Muscle of leg (tissue), 11 donors: ENCODE data around the gene ARMC10. TPM values are rescaled to one million over a fixed set of nuclear protein-coding genes. Genes with fewer than 3 reads are reported as not detected.
A peak's percentile ranks its signal among the peaks of the same experiment; 100 is the strongest.
"Not testable (repeated sequence)": the region's sequence is repeated elsewhere in the genome, so short reads cannot be mapped to it uniquely, and the experiment has no call there.

Experiments
- DNase-seq: peaks from one replicate; pipeline ENCODE4 v3.0.0; 2013
- H3K27ac ChIP-seq: one replicate; pipeline ENCODE4 v1.5.1; 2013; ENCODE audit warnings: mild to moderate bottlenecking, low read length, control low read depth
- H3K27me3 ChIP-seq: one replicate; pipeline ENCODE4 v1.6.1; 2013; ENCODE audit warnings: low read length; ENCODE audit not compliant: control insufficient read depth, insufficient read depth
- H3K36me3 ChIP-seq: one replicate; pipeline ENCODE4 v1.6.1; 2013; ENCODE audit warnings: low read length; ENCODE audit not compliant: control insufficient read depth, insufficient read depth
- H3K4me1 ChIP-seq: one replicate; pipeline ENCODE4 v1.6.1; 2013; ENCODE audit warnings: low read length; ENCODE audit not compliant: control insufficient read depth, insufficient read depth
- H3K4me3 ChIP-seq: one replicate; pipeline ENCODE4 v1.5.1; 2013; ENCODE audit warnings: low read length, control low read depth
- H3K9me3 ChIP-seq: replicated peaks from 2 replicates; pipeline ENCODE4 v1.6.1; 2013; ENCODE audit warnings: low read depth, low read length; ENCODE audit not compliant: control insufficient read depth
- WGBS: methylation state at CpG from one replicate; pipeline ENCODE4 v1.1.5; 2013; ENCODE audit warnings: missing lambda C conversion rate; ENCODE audit not compliant: insufficient coverage; 5-methylcytosine and 5-hydroxymethylcytosine counted together
- polyA plus RNA-seq, 8 donors: library from polyadenylated mRNA; unstranded; fragments of 120-200 nt; gene quantifications; one replicate each; pipeline versions ENCODE4 v1.2.1 to v1.2.3, GENCODE V29; 2013; ENCODE audit warnings: inconsistent platforms in 1 of 8, low replicate concordance in 1 of 8; ENCODE audit not compliant: insufficient read length in 8 of 8, insufficient read depth in 1 of 8
- total RNA-seq: library from RNA; stranded (reverse); fragments of 120-200 nt; gene quantifications from one replicate; pipeline ENCODE4 v1.2.4, GENCODE V29; 2013

ARMC10 gene
- total and polyA plus RNA-seq, 9 donors, result 18.1 to 29.9 (median 21.3) TPM

- Histone ChIP-seq H3K9me3 (no peaks in the 10 kb centered on the region), H3K4me1 (no peaks in the 10 kb centered on the region), H3K4me3 (no peak overlapping the region), H3K27me3 (no peaks in the 10 kb centered on the region), H3K36me3 (peaks cover 5% of the 10 kb centered on the region), H3K27ac (no peak overlapping the region)
- no peak for DNase-seq
- 76% methylated on average over 5 of the region's 9 CpGs for WGBS
Measured at GRCh38 chr7:103132995-103133688, 58.2 kb downstream of the ARMC10 start.

GRCh38 chr7:103134836-103135554 is 60.1 kb downstream of the ARMC10 start:
- no peaks in the 10 kb centered on the region for H3K9me3 ChIP-seq
- no peak overlapping the region for H3K27ac ChIP-seq
- no peak overlapping the region for H3K4me3 ChIP-seq
- H3K36me3 ChIP-seq, result no peaks in the 10 kb centered on the region
- no CpG with 5 or more reads among the region's 3 CpGs for WGBS
- H3K27me3 ChIP-seq, result no peaks in the 10 kb centered on the region
- DNase-seq, result no peak
- H3K4me1 ChIP-seq, result no peaks in the 10 kb centered on the region

- no peak for DNase-seq
- Histone ChIP-seq H3K9me3 (no peaks in the 10 kb centered on the region), H3K27me3 (no peaks in the 10 kb centered on the region), H3K4me3 (no peak overlapping the region), H3K36me3 (no peaks in the 10 kb centered on the region), H3K27ac (no peak overlapping the region), H3K4me1 (no peaks in the 10 kb centered on the region)
- WGBS, result no CpG with 5 or more reads among the region's 2 CpGs
Measured at GRCh38 chr7:103140061-103140460, 65.1 kb downstream of the ARMC10 start.

DNA sequence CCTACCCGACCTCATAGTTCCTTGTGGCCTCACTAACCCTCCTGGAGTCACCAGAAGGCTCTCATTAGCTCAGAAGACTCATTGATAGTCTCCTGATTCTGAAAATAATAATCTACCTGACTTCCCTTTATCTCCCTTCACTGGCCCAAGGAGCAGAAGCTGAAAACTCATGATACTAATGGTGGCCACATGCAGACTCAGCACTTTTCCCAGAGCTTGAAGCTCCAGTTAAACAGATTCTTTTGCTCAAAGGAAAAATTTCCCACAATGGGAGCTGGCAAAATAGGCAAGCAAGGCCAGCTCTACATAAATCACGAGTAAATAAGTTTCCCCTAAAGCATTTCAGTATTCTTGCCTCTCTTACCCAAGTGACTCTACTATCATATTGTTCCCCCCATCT is 65.7 kb downstream of the ARMC10 start:
- no peaks in the 10 kb centered on the region for H3K27me3 ChIP-seq
- H3K36me3 ChIP-seq, result no peaks in the 10 kb centered on the region
- WGBS, result 91% methylated on average over 2 of the region's 2 CpGs
- H3K27ac ChIP-seq, result no peak overlapping the region
- DNase-seq, result no peak
- no peak overlapping the region for H3K4me3 ChIP-seq
- H3K4me1 ChIP-seq, result no peaks in the 10 kb centered on the region
- no peaks in the 10 kb centered on the region for H3K9me3 ChIP-seq

GRCh38 chr7:103141753-103142404 is 66.9 kb downstream of the ARMC10 start:
- Histone ChIP-seq H3K27ac (no peak overlapping the region), H3K36me3 (no peaks in the 10 kb centered on the region), H3K27me3 (no peaks in the 10 kb centered on the region), H3K4me1 (peaks cover 2% of the 10 kb centered on the region), H3K4me3 (no peak overlapping the region), H3K9me3 (no peaks in the 10 kb centered on the region)
- WGBS, result 90% methylated on average over 5 of the region's 8 CpGs
- DNase-seq, result no peak

DNA sequence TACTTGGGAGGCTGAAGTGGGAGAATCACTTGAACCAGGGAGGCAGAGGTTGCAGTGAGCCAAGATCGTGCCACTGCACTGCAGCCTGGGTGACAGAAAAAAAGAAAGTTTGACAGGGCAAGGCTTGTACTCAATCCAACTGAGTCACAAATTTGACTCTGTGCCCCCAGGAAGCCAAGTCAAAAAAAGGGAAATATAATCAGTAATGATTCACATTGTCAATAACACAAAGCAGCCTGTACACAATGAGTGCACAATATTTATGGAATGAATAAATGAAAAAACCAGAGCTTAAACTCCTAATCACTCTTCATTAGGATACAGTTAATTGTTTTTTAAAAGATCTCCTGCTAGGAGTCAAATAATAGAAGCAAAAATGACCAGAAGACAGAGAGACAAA is 67.6 kb downstream of the ARMC10 start:
- Histone ChIP-seq H3K4me1 (peaks cover 2% of the 10 kb centered on the region), H3K36me3 (no peaks in the 10 kb centered on the region), H3K4me3 (no peak overlapping the region), H3K27ac (no peak overlapping the region), H3K9me3 (no peaks in the 10 kb centered on the region), H3K27me3 (no peaks in the 10 kb centered on the region)
- WGBS, result 100% methylated on average over 1 of the region's 1 CpG
- no peak for DNase-seq

GRCh38 chr7:103143868-103144267 is 68.9 kb downstream of the ARMC10 start:
- no peak overlapping the region for H3K4me3 ChIP-seq
- no peaks in the 10 kb centered on the region for H3K36me3 ChIP-seq
- no peak for DNase-seq
- H3K27me3 ChIP-seq, result no peaks in the 10 kb centered on the region
- whole genome bisulfite sequencing, result no CpG with 5 or more reads among the region's 1 CpG
- no peak overlapping the region for H3K27ac ChIP-seq
- H3K9me3 ChIP-seq, result no peaks in the 10 kb centered on the region
- H3K4me1 ChIP-seq, result peaks cover 2% of the 10 kb centered on the region

GRCh38 chr7:103144754-103145153 is 69.8 kb downstream of the ARMC10 start:
- WGBS, result no CpG with 5 or more reads among the region's 2 CpGs
- H3K9me3 ChIP-seq, H3K27me3 ChIP-seq, H3K36me3 ChIP-seq, DNase-seq, H3K4me1 ChIP-seq, H3K4me3 ChIP-seq, H3K27ac ChIP-seq: not testable (repeated sequence)

GRCh38 chr7:103148131-103148993 is 73.4 kb downstream of the ARMC10 start:
- no peaks in the 10 kb centered on the region for H3K27me3 ChIP-seq
- DNase-seq, result peak; percentile 43
- no peaks in the 10 kb centered on the region for H3K36me3 ChIP-seq
- peaks cover 5% of the 10 kb centered on the region for H3K4me1 ChIP-seq
- WGBS, result 0% methylated on average over 7 of the region's 13 CpGs
- peak overlapping the region; percentile 97 for H3K27ac ChIP-seq
- H3K9me3 ChIP-seq, result no peaks in the 10 kb centered on the region
- peak overlapping the region; percentile 91 for H3K4me3 ChIP-seq
